GM12801 (cell line): Measurements from ENCODE around the gene ODF2.

Experiments used
- CTCF ChIP-seq: IDR thresholded peaks from one replicate; pipeline ENCODE4 v1.5.1; 2011; ENCODE audit warnings: control low read depth; ENCODE audit not compliant: insufficient read length; ENCODE audit errors: extremely low read depth

Gene ODF2

GRCh38 chr9:128532581-128532980, 76.8 kb downstream of the ODF2 start:
- no peak for TF ChIP-seq CTCF

- no peak for TF ChIP-seq CTCF
Observed at GRCh38 chr9:128540634-128541360, 85.0 kb downstream of the ODF2 start.

GRCh38 chr9:128546504-128546903, 90.7 kb downstream of the ODF2 start:
- no peak for TF ChIP-seq CTCF

GRCh38 chr9:128548876-128549275, 93.1 kb downstream of the ODF2 start:
- no peak for TF ChIP-seq CTCF

- TF ChIP-seq CTCF: no peak
Observed at GRCh38 chr9:128550226-128550625, 94.4 kb downstream of the ODF2 start.
